Activated CD4-positive, alpha-beta T cell treated with anti-CD3 and anti-CD28 coated beads, Interleukin-2, amount 50 U/mL, for 24 hours (primary cell): ENCODE results near the gene PRKCE.

ENCODE experiments used
- DNase-seq, 2 donors: peaks; one replicate each; pipeline ENCODE4 v3.0.0-alpha.2; 2020; ENCODE audit warnings: low read depth in 1 of 2, low spot score in 1 of 2

The PRKCE gene

GRCh38 chr2:46177461-46178089, 526.1 kb downstream of the PRKCE start:
- no peak for DNase-seq

- peak in 1 of 2 donors; percentile 25 for DNase-seq
Measured at GRCh38 chr2:46179037-46179621, 527.7 kb downstream of the PRKCE start.

GRCh38 chr2:46180189-46180588, 528.7 kb downstream of the PRKCE start:
- DNase-seq, result no peak

- DNase-seq, result no peak
Measured at GRCh38 chr2:46181306-46181705, 529.8 kb downstream of the PRKCE start.

- DNase-seq, result no peak
Measured at GRCh38 chr2:46181789-46182530, 530.5 kb downstream of the PRKCE start.

GRCh38 chr2:46183426-46183825, 532.0 kb downstream of the PRKCE start:
- DNase-seq, result no peak

- no peak for DNase-seq
Measured at GRCh38 chr2:46184794-46185583, 533.5 kb downstream of the PRKCE start.

GRCh38 chr2:46187112-46187618, 535.7 kb downstream of the PRKCE start:
- peak in 1 of 2 donors; percentile 25 for DNase-seq

- no peak for DNase-seq
Measured at GRCh38 chr2:46188041-46188716, 536.7 kb downstream of the PRKCE start.

- DNase-seq, result no peak
Measured at GRCh38 chr2:46193356-46193755, 541.9 kb downstream of the PRKCE start.

GRCh38 chr2:46193855-46194254, 542.4 kb downstream of the PRKCE start:
- DNase-seq, result no peak

GRCh38 chr2:46194856-46195255, 543.4 kb downstream of the PRKCE start:
- DNase-seq, result no peak

- DNase-seq, result no peak
Measured at GRCh38 chr2:46195819-46196218, 544.3 kb downstream of the PRKCE start.

- no peak for DNase-seq
Measured at GRCh38 chr2:46196871-46197462, 545.5 kb downstream of the PRKCE start.

- no peak for DNase-seq
Measured at GRCh38 chr2:46197672-46198071, 546.2 kb downstream of the PRKCE start.

GRCh38 chr2:46198164-46198883, 546.8 kb downstream of the PRKCE start:
- DNase-seq, result no peak

GRCh38 chr2:46198966-46199365, 547.5 kb downstream of the PRKCE start:
- DNase-seq, result no peak

- DNase-seq, result no peak
Measured at GRCh38 chr2:46200100-46200690, 548.7 kb downstream of the PRKCE start.

GRCh38 chr2:46200861-46201605, 549.6 kb downstream of the PRKCE start:
- no peak for DNase-seq
